Stomach (tissue), 9 donors: Measurements from ENCODE around the gene SCAF8. TPM values are rescaled to one million over a fixed set of nuclear protein-coding genes. Genes with fewer than 3 reads are reported as not detected.

Source experiments
- DNase-seq, 2 donors: peaks; one replicate each; pipeline versions ENCODE4 v3.0.0 to v3.0.0-alpha.2; 2013 to 2019
- H3K27ac ChIP-seq, 5 donors: fragments of 200-600 bp in 4 of 5; sonication (generic) in 4 of 5; one replicate each; pipeline ENCODE4 v1.5.1; 2013 to 2019; ENCODE audit warnings: mild to moderate bottlenecking in 1 of 5, moderate library complexity in 1 of 5
- H3K27me3 ChIP-seq, 3 donors: fragments of 200-600 bp; sonication (generic); one replicate each; pipeline ENCODE4 v1.5.1; 2017 to 2019; ENCODE audit warnings: mixed run types in 1 of 3
- H3K36me3 ChIP-seq, 4 donors: fragments of 200-600 bp; sonication (generic); 1 replicate in 3 of 4; 2 replicates in 1 of 4; pipeline ENCODE4 v1.5.1; 2016 to 2019
- H3K4me1 ChIP-seq, 4 donors: fragments of 200-600 bp; sonication (generic); one replicate each; pipeline ENCODE4 v1.5.1; 2016 to 2019
- H3K4me3 ChIP-seq, 4 donors: fragments of 200-600 bp; sonication (generic) in 3 of 4; one replicate each; pipeline ENCODE4 v1.5.1; 2016 to 2019; ENCODE audit warnings: mild to moderate bottlenecking in 1 of 4
- H3K9me3 ChIP-seq, 4 donors: fragments of 200-600 bp; sonication (generic); one replicate each; pipeline ENCODE4 v1.5.1; 2016 to 2019
- CTCF ChIP-seq, 7 experiments: fragments of 450-650 bp in 4 of 7; fragments of 200-600 bp in 3 of 7; sonication (generic) in 3 of 7; IDR thresholded peaks; one replicate each; pipeline ENCODE4 v1.5.1; 2016 to 2019; ENCODE audit warnings: antibody characterized with exemption in 7 of 7, control low read depth in 2 of 7, mild to moderate bottlenecking in 1 of 7
- EP300 ChIP-seq: sonication (generic); formaldehyde crosslinking; IDR thresholded peaks from one replicate; pipeline ENCODE4 v1.6.1; 2017; ENCODE audit warnings: antibody characterized with exemption
- POLR2A ChIP-seq, 4 donors: fragments of 450-650 bp; IDR thresholded peaks; one replicate each; pipeline ENCODE4 v1.6.1; 2016; ENCODE audit warnings: antibody characterized with exemption in 4 of 4, control low read depth in 2 of 4, mild to moderate bottlenecking in 1 of 4, moderate library complexity in 1 of 4
- POLR2AphosphoS5 ChIP-seq, 3 donors: sonication (generic); formaldehyde crosslinking; IDR thresholded peaks; one replicate each; pipeline ENCODE4 v1.6.1; 2016; ENCODE audit warnings: antibody characterized with exemption in 3 of 3
- WGBS, 5 donors: extraction: QIAGEN DNeasy Blood & Tissue Kit in 3 of 5; methylation state at CpG; one replicate each; pipeline versions ENCODE4 v1.1.5 to v1.1.7; 2013 to 2018; 5-methylcytosine and 5-hydroxymethylcytosine counted together
- intact Hi-C: fragments of 100-400 bp; cut with DNase I; formaldehyde crosslinking; loops from one replicate; pipeline ENCODE4 v1.15.1; 2023; ENCODE audit warnings: low total_unique reads
- polyA plus RNA-seq, 3 donors: library from polyadenylated mRNA; stranded (reverse); fragments of 200-250 nt; gene quantifications; one replicate each; pipeline ENCODE4 v1.2.3, GENCODE V29; 2013
- total RNA-seq, 5 donors: library from RNA; depleted of rRNA; stranded (reverse); fragments of >200 nt; gene quantifications; one replicate each; pipeline versions ENCODE4 v1.1.0 to v1.2.3, GENCODE V29; 2014 to 2016
- donor health status: healthy with polysubstance abuse.
- donor health status: Bipolar disorder and iron deficiency.
- donor health status: healthy.

SCAF8 gene
- total and polyA plus RNA-seq, 8 donors, result 6.6 to 62.5 (median 15.4) TPM

DNA sequence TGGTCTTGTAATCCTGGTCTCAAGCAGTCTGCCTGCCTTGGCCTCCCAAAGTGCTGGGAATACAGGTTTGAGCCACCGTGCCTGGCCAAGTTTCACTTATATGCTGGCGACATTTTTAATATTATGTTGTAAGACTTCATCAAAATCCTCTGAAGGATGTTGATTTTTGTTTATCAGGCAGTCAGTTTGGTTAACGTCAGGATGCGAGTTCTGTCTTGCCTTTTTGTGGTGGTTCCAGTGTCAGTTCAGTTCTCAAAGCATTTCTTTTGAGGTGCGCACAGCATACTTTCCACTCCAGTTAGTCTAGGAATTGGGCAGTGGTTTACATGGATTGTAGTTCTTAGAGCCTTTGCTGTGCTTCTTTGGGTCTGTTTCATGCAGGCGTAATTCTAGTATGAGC is 24.9 kb downstream of the SCAF8 start:
- intact Hi-C loops, result no loop called here
- Histone ChIP-seq H3K4me3 (no peak overlapping the region), H3K27me3 (no peaks in the 10 kb centered on the region), H3K27ac (no peak overlapping the region), H3K36me3 (no peaks in the 10 kb centered on the region), H3K9me3 (no peaks in the 10 kb centered on the region), H3K4me1 (peaks cover 3 to 68% (median 40%) of the 10 kb centered on the region in 4 donors)
- no peak for DNase-seq
- no peak for TF ChIP-seq POLR2AphosphoS5 (IDR thresholded peaks at IDR 0.05)
- no peak for TF ChIP-seq CTCF (IDR thresholded peaks at IDR 0.05)
- no peak for TF ChIP-seq EP300
- no peak for TF ChIP-seq POLR2A (IDR thresholded peaks at IDR 0.05)
- 77 to 82% (median 81%) methylated on average over 6 of the region's 6 CpGs for WGBS, 5 donors

DNA sequence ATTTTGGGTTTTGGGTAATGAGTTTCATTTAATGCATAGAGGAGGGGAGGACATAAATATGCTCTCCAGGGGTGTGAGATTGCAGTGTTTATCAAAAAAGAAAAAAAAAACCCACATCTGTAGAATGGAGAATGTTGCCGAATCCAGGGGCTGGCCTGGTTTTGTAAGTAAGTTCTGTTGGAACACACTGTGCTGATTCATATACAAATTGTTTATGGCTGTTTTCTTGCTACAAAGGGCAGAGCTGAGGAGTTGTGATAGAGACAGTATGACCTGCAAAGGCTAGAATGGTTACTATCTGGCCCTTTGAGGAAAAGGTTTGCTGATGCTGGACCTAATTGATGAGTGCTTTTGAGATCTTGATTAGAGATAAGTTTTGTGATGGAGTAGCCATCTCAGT is 30.4 kb downstream of the SCAF8 start:
- intact Hi-C loops, result no loop called here
- Histone ChIP-seq H3K9me3 (no peaks in the 10 kb centered on the region), H3K27me3 (no peaks in the 10 kb centered on the region), H3K4me3 (no peak overlapping the region), H3K27ac (no peak overlapping the region), H3K4me1 (peaks cover 34 to 71% (median 54%) of the 10 kb centered on the region in 4 donors), H3K36me3 (no peaks in the 10 kb centered on the region)
- DNase-seq, result no peak
- TF ChIP-seq EP300 (no peak), POLR2A (IDR thresholded peaks at IDR 0.05) (no peak), POLR2AphosphoS5 (IDR thresholded peaks at IDR 0.05) (no peak), CTCF (IDR thresholded peaks at IDR 0.05) (no peak)
- WGBS, 5 donors, result 65 to 83% (median 75%) methylated on average over 1 of the region's 1 CpG

DNA sequence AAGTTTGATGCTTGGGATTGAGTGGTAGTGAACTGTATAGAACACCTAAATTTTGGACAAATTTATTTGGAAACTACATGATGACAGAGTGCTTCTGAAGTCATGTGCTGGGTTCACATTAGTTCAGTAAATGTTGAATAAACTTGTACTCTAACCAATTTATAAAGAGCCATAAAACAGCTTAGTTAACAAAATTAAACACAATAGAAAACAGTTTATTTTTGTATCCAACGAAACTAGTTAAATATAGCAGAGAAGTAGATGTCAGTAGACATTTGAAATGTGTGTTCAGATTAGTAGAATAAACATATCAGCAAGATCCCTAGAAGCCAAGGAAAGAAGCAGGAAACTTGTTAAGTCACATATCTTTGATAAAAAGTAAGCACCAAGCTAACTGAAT is 32.1 kb downstream of the SCAF8 start:
- WGBS, 5 donors, result 8 to 23% (median 19%) methylated on average over 1 of the region's 1 CpG
- Histone ChIP-seq H3K36me3 (no peaks in the 10 kb centered on the region), H3K4me1 (peaks cover 37 to 80% (median 64%) of the 10 kb centered on the region in 4 donors), H3K9me3 (no peaks in the 10 kb centered on the region), H3K4me3 (no peak overlapping the region), H3K27me3 (no peaks in the 10 kb centered on the region), H3K27ac (no peak overlapping the region)
- no peak for DNase-seq
- TF ChIP-seq POLR2AphosphoS5 (IDR thresholded peaks at IDR 0.05), result no peak
- no peak for TF ChIP-seq EP300
- no peak for TF ChIP-seq CTCF (IDR thresholded peaks at IDR 0.05)
- no peak for TF ChIP-seq POLR2A (IDR thresholded peaks at IDR 0.05)
- intact Hi-C loops, result no loop called here

DNA sequence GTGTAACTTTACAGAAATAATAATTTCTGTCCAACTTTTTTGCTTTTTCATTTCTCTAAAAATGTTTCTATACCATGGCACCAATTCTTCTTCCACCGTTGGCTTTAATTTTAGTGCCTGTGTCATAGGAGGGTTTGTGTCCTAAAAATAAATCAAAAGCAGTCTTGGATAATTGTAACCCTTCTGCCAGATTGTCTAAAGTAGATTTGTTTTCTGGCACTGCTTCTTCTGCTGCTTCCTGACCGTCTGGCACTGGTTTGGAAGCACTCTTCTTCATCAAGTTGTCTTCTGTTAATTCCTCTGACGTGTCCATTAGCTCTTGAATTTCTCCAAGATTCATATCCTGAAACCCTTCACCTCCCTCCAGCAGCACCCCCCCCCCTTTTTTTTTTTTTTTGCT is 33.1 kb downstream of the SCAF8 start:
- Histone ChIP-seq H3K4me3 (no peak overlapping the region), H3K4me1 (peaks cover 37 to 84% (median 63%) of the 10 kb centered on the region in 4 donors), H3K27ac (no peak overlapping the region), H3K36me3 (no peaks in the 10 kb centered on the region), H3K9me3 (no peaks in the 10 kb centered on the region), H3K27me3 (no peaks in the 10 kb centered on the region)
- DNase-seq, result no peak
- intact Hi-C loops, result no loop called here
- WGBS, 5 donors, result 52 to 70% (median 69%) methylated on average over 3 of the region's 3 CpGs
- TF ChIP-seq EP300, result no peak
- no peak for TF ChIP-seq POLR2AphosphoS5 (IDR thresholded peaks at IDR 0.05)
- no peak for TF ChIP-seq POLR2A (IDR thresholded peaks at IDR 0.05)
- no peak for TF ChIP-seq CTCF (IDR thresholded peaks at IDR 0.05)
